ENCODE data around the gene IFITM10. TPM values are rescaled to one million over a fixed set of nuclear protein-coding genes. Genes with fewer than 3 reads are reported as not detected.

Gene IFITM10
- total RNA-seq, 1 experiment from 2014 or later: not detected

- H3K4me1 ChIP-seq (ENCODE audit: insufficient read depth, low read length, poor library complexity, severe bottlenecking): no peaks in the 10 kb centered on the region
- TF ChIP-seq CTCF (conservative IDR thresholded peaks at IDR 0.05; ENCODE audit: low read depth, low read length): no peak
- TF ChIP-seq EZH2 (IDR thresholded peaks at IDR 0.05; ENCODE audit: borderline replicate concordance, low read depth, low read length, poor library complexity, severe bottlenecking): no peak
- POLR2A ChIA-PET (ENCODE audit: low non-redundant PET): no interaction called here
- peaks cover 3% of the 10 kb centered on the region for H3K27me3 ChIP-seq (replicated peaks; ENCODE audit: insufficient read depth, low read depth, low read length, poor library complexity)
- CTCF ChIA-PET: interaction anchor here (0.6 kb wide), 1 partner anchor 568 kb away, joined by 3 read pairs; no protein-coding TSS in a partner anchor
- intact Hi-C loops (cut with micrococcal nuclease; ENCODE audit: unreplicated experiment): no loop called here
- H3K9me3 ChIP-seq (ENCODE audit: low read depth, low read length, poor library complexity, severe bottlenecking): no peaks in the 10 kb centered on the region
- no peaks in the 10 kb centered on the region for H3K36me3 ChIP-seq (ENCODE audit: insufficient read depth, low read length, poor library complexity, severe bottlenecking)
- DNase-seq (ENCODE audit: low spot score): no peak
- H3K4me3 ChIP-seq (ENCODE audit: low read depth, low read length, poor library complexity, severe bottlenecking): no peak overlapping the region
- H3K27ac ChIP-seq (ENCODE audit: low read depth, low read length, poor library complexity, severe bottlenecking): no peak overlapping the region
- BruUV-seq (replicated peaks): no TSS peak
Measured at GRCh38 chr11:1738380-1738779, 12.0 kb downstream of the IFITM10 start.

- ChIA-PET POLR2A (ENCODE audit: low non-redundant PET) (no interaction called here), CTCF (interaction anchor here (0.6 kb wide), 1 partner anchor 407 kb away, joined by 3 read pairs; no protein-coding TSS in a partner anchor)
- intact Hi-C loops (cut with micrococcal nuclease; ENCODE audit: unreplicated experiment): no loop called here
Measured at GRCh38 chr11:1737080-1737757, 13.2 kb downstream of the IFITM10 start.

GRCh38 chr11:1736447-1736992, 13.9 kb downstream of the IFITM10 start:
- DNase-seq (ENCODE audit: low spot score): no peak
- no peaks in the 10 kb centered on the region for H3K9me3 ChIP-seq (ENCODE audit: low read depth, low read length, poor library complexity, severe bottlenecking)
- no peaks in the 10 kb centered on the region for H3K36me3 ChIP-seq (ENCODE audit: insufficient read depth, low read length, poor library complexity, severe bottlenecking)
- CTCF ChIA-PET: interaction anchor here (0.6 kb wide), 1 partner anchor 407 kb away, joined by 3 read pairs; no protein-coding TSS in a partner anchor
- intact Hi-C loops (cut with micrococcal nuclease; ENCODE audit: unreplicated experiment): no loop called here
- H3K27ac ChIP-seq (ENCODE audit: low read depth, low read length, poor library complexity, severe bottlenecking): no peak overlapping the region
- no TSS peak for BruUV-seq (replicated peaks)
- H3K4me3 ChIP-seq (ENCODE audit: low read depth, low read length, poor library complexity, severe bottlenecking): no peak overlapping the region
- no peaks in the 10 kb centered on the region for H3K4me1 ChIP-seq (ENCODE audit: insufficient read depth, low read length, poor library complexity, severe bottlenecking)
- TF ChIP-seq EZH2 (IDR thresholded peaks at IDR 0.05; ENCODE audit: borderline replicate concordance, low read depth, low read length, poor library complexity, severe bottlenecking) (no peak), CTCF (conservative IDR thresholded peaks at IDR 0.05; ENCODE audit: low read depth, low read length) (no peak)
- POLR2A ChIA-PET (ENCODE audit: low non-redundant PET): no interaction called here
- no peaks in the 10 kb centered on the region for H3K27me3 ChIP-seq (replicated peaks; ENCODE audit: insufficient read depth, low read depth, low read length, poor library complexity)

More at GRCh38 chr11:1737080-1737757, 13.2 kb downstream of the IFITM10 start:
- Histone ChIP-seq H3K4me1 (ENCODE audit: insufficient read depth, low read length, poor library complexity, severe bottlenecking) (no peaks in the 10 kb centered on the region), H3K36me3 (ENCODE audit: insufficient read depth, low read length, poor library complexity, severe bottlenecking) (no peaks in the 10 kb centered on the region), H3K4me3 (ENCODE audit: low read depth, low read length, poor library complexity, severe bottlenecking) (no peak overlapping the region), H3K27ac (ENCODE audit: low read depth, low read length, poor library complexity, severe bottlenecking) (no peak overlapping the region), H3K9me3 (ENCODE audit: low read depth, low read length, poor library complexity, severe bottlenecking) (no peaks in the 10 kb centered on the region), H3K27me3 (replicated peaks; ENCODE audit: insufficient read depth, low read depth, low read length, poor library complexity) (peaks cover 3% of the 10 kb centered on the region)
- TF ChIP-seq EZH2 (IDR thresholded peaks at IDR 0.05; ENCODE audit: borderline replicate concordance, low read depth, low read length, poor library complexity, severe bottlenecking) (no peak), CTCF (conservative IDR thresholded peaks at IDR 0.05; ENCODE audit: low read depth, low read length) (no peak)
- DNase-seq (ENCODE audit: low spot score): no peak
- no TSS peak for BruUV-seq (replicated peaks)

All from A673 (cell line).